ENCODE measurements around the gene TIAM1.

- TF ChIP-seq CTCF (IDR thresholded peaks at IDR 0.05 in 4 of 5, conservative IDR thresholded peaks at IDR 0.05 in 1 of 5) (no peak), POLR2A (IDR thresholded peaks at IDR 0.05) (no peak)
Observed at GRCh38 chr21:31141389-31142000, 202.6 kb downstream of the TIAM1 start.

All from gastrocnemius medialis (tissue), 4 donors.